Right lobe of liver (tissue), 4 donors: ENCODE data around the gene SIN3B.

Experiments used
- CTCF ChIP-seq, 4 donors: fragments of 200-600 bp in 3 of 4; fragments of 450-650 bp in 1 of 4; IDR thresholded peaks; one replicate each; pipeline versions ENCODE4 v1.5.1 to v1.8.0; 2016 to 2022; ENCODE audit warnings: antibody characterized with exemption in 4 of 4, mild to moderate bottlenecking in 2 of 4
- POLR2A ChIP-seq: fragments of 450-650 bp; IDR thresholded peaks from one replicate; pipeline ENCODE4 v1.6.1; 2017; ENCODE audit warnings: antibody characterized with exemption, mild to moderate bottlenecking
- donor health status: DM: no; HTN: no; CAD: no.
- donor health status: DM: no; HTN: no; CAD: no.
- donor health status: DM: no; HTN: yes; CAD: no.

GRCh38 chr19:16882146-16882545, 52.9 kb downstream of the SIN3B start:
- TF ChIP-seq POLR2A (no peak), CTCF (IDR thresholded peaks at IDR 0.05) (no peak)
